ENCODE data around the gene GABRA5.
"Not testable (repeated sequence)": the region's sequence is repeated elsewhere in the genome, so short reads cannot be mapped to it uniquely, and the experiment has no call there.

- TF ChIP-seq EZH2 (IDR thresholded peaks at IDR 0.05; ENCODE audit: borderline replicate concordance, insufficient read depth, low read length, poor library complexity, severe bottlenecking); CTCF (IDR thresholded peaks at IDR 0.05; ENCODE audit: poor library complexity, severe bottlenecking); POLR2AphosphoS5 (IDR thresholded peaks at IDR 0.05); RAD21 (conservative IDR thresholded peaks at IDR 0.05): not testable (repeated sequence)
Measured at GRCh38 chr15:26895346-26895745, 28.5 kb downstream of the GABRA5 start.

All from neural cell (in vitro differentiated cells).